Measurements from ENCODE around the gene FARSA. TPM values are rescaled to one million over a fixed set of nuclear protein-coding genes. Genes with fewer than 3 reads are reported as not detected.

FARSA gene
- total and polyA plus RNA-seq, 2 of the 13 experiments (the other 11 are each of a cell fraction or from before 2014, with no cell fraction given), result 25.9 to 72.0 TPM

GRCh38 chr19:12913851-12914690, 19.4 kb downstream of the FARSA start (continued):
- no peak for TF ChIP-seq PREB (CRISPR knock-in tag; IDR thresholded peaks at IDR 0.05)
- TF ChIP-seq, protein P1, sequence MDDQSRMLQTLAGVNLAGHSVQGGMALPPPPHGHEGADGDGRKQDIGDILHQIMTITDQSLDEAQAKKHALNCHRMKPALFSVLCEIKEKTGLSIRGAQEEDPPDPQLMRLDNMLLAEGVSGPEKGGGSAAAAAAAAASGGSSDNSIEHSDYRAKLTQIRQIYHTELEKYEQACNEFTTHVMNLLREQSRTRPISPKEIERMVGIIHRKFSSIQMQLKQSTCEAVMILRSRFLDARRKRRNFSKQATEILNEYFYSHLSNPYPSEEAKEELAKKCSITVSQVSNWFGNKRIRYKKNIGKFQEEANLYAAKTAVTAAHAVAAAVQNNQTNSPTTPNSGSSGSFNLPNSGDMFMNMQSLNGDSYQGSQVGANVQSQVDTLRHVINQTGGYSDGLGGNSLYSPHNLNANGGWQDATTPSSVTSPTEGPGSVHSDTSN (CRISPR knock-in tag; IDR thresholded peaks at IDR 0.05; ENCODE audit: borderline replicate concordance), result no peak
- TF ChIP-seq RORA (CRISPR knock-in tag; IDR thresholded peaks at IDR 0.05), result no peak
- no peak for TF ChIP-seq ZMAT3 (CRISPR knock-in tag; conservative IDR thresholded peaks at IDR 0.05)
- TF ChIP-seq ZNF557 (CRISPR knock-in tag; IDR thresholded peaks at IDR 0.05), result no peak
- TF ChIP-seq PCBP1 (IDR thresholded peaks at IDR 0.05; ENCODE audit: borderline replicate concordance, low read depth, low read length), result no peak
- TF ChIP-seq, protein P2, sequence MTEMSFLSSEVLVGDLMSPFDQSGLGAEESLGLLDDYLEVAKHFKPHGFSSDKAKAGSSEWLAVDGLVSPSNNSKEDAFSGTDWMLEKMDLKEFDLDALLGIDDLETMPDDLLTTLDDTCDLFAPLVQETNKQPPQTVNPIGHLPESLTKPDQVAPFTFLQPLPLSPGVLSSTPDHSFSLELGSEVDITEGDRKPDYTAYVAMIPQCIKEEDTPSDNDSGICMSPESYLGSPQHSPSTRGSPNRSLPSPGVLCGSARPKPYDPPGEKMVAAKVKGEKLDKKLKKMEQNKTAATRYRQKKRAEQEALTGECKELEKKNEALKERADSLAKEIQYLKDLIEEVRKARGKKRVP (CRISPR knock-in tag; IDR thresholded peaks at IDR 0.05), result no peak
- no peak for TF ChIP-seq EED (CRISPR knock-in tag; IDR thresholded peaks at IDR 0.05)
- no peak for TF ChIP-seq DNMT1 (CRISPR knock-in tag; IDR thresholded peaks at IDR 0.05)
- no peak for TF ChIP-seq ZMAT5 (CRISPR knock-in tag; IDR thresholded peaks at IDR 0.05; ENCODE audit: borderline replicate concordance, low read depth)
- TF ChIP-seq ZNF879 (CRISPR knock-in tag; IDR thresholded peaks at IDR 0.05), result no peak
- no peak for TF ChIP-seq HDAC6 (IDR thresholded peaks at IDR 0.05; ENCODE audit: low read depth, low read length)
- peak; percentile 41; the same call in 1 of the 2 replicates for TF ChIP-seq SALL1 (CRISPR knock-in tag; IDR thresholded peaks at IDR 0.05)
- no peak for TF ChIP-seq CCAR2 (optimal IDR thresholded peaks at IDR 0.05; ENCODE audit: low read depth, low read length)
- TF ChIP-seq, protein P3, sequence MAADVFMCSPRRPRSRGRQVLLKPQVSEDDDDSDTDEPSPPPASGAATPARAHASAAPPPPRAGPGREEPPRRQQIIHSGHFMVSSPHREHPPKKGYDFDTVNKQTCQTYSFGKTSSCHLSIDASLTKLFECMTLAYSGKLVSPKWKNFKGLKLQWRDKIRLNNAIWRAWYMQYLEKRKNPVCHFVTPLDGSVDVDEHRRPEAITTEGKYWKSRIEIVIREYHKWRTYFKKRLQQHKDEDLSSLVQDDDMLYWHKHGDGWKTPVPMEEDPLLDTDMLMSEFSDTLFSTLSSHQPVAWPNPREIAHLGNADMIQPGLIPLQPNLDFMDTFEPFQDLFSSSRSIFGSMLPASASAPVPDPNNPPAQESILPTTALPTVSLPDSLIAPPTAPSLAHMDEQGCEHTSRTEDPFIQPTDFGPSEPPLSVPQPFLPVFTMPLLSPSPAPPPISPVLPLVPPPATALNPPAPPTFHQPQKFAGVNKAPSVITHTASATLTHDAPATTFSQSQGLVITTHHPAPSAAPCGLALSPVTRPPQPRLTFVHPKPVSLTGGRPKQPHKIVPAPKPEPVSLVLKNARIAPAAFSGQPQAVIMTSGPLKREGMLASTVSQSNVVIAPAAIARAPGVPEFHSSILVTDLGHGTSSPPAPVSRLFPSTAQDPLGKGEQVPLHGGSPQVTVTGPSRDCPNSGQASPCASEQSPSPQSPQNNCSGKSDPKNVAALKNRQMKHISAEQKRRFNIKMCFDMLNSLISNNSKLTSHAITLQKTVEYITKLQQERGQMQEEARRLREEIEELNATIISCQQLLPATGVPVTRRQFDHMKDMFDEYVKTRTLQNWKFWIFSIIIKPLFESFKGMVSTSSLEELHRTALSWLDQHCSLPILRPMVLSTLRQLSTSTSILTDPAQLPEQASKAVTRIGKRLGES (CRISPR knock-in tag; IDR thresholded peaks at IDR 0.05; ENCODE audit: borderline replicate concordance), result no peak
- TF ChIP-seq ZNF598 (CRISPR knock-in tag; IDR thresholded peaks at IDR 0.05; ENCODE audit: borderline replicate concordance), result no peak
- TF ChIP-seq HES4 (CRISPR knock-in tag; IDR thresholded peaks at IDR 0.05; ENCODE audit: borderline replicate concordance), result no peak
- TF ChIP-seq ZNF496 (CRISPR knock-in tag; IDR thresholded peaks at IDR 0.05; ENCODE audit: insufficient replicate concordance), result no peak
- TF ChIP-seq HOXA3 (CRISPR knock-in tag; IDR thresholded peaks at IDR 0.05), result 0 out of 2 replicates have a peak, but pooled peaks have one; percentile 8

Data from HepG2 (cell line).